ENCODE results near the gene AQP9. TPM values are rescaled to one million over a fixed set of nuclear protein-coding genes. Genes with fewer than 3 reads are reported as not detected.
A peak's percentile ranks its signal among the peaks of the same experiment; 100 is the strongest.
"Not testable (repeated sequence)": the region's sequence is repeated elsewhere in the genome, so short reads cannot be mapped to it uniquely, and the experiment has no call there.

Gene AQP9
- total RNA-seq, result 0.26 TPM in 2 replicates

- H3K4me3 Mint-ChIP-seq, result no peak within 1 kb of the TSS
- H3K36me3 Mint-ChIP-seq (ENCODE audit: low read depth), result no peaks in the 10 kb centered on the region
- intact Hi-C loops (cut with micrococcal nuclease), result no loop called here
- H3K27ac Mint-ChIP-seq, result no peak within 1 kb of the TSS
- peak; percentile 40 for DNase-seq
- H3K27me3 Mint-ChIP-seq, result peaks cover 24% of the 10 kb centered on the region
- no peaks in the 10 kb centered on the region for H3K4me1 Mint-ChIP-seq
- H3K9me3 Mint-ChIP-seq, result no peaks in the 10 kb centered on the region
These were observed at the start of gene AQP9 for GRCh38 chr15:58138106-58138505. TSS of gene AQP9 (plus strand) at chr15:58138381. CDS start at chr15:58138566, 185 bp downstream.

GRCh38 chr15:58095415-58095814 lies 42.8 kb upstream of the AQP9 start:
- no peaks in the 10 kb centered on the region for H3K9me3 Mint-ChIP-seq
- no peaks in the 10 kb centered on the region for H3K4me1 Mint-ChIP-seq
- H3K4me3 Mint-ChIP-seq, result no peak overlapping the region
- peaks cover 33% of the 10 kb centered on the region for H3K27me3 Mint-ChIP-seq
- no peak overlapping the region for H3K27ac Mint-ChIP-seq
- intact Hi-C loops (cut with micrococcal nuclease), result no loop called here
- DNase-seq, result no peak
- no peaks in the 10 kb centered on the region for H3K36me3 Mint-ChIP-seq (ENCODE audit: low read depth)

DNA sequence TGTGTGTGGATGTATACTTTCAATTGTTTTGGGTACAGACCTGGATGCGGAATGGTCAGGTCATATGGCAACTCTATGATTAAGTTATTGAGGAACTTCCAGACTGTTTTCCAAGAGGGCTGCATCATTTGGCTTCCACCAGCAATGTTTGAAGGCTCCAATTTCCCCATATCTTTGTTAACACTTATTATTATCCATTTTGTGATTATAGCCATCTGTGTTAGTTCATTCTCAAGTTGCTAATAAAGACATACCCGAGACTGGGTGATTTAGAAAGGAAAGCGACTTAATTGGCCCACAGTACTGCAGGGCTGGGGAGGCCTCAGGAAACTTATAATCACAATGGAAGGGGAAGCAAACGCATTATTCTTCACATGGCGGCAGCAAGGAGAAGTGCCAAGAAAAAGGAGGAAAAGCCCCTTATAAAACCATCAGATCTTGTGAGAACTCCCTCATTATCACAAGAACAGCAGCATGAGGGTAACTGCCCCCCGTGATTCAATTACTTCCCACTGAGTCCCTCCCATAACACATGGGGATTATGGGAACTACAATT lies 41.6 kb upstream of the AQP9 start:
- Mint-ChIP-seq H3K4me1 (no peaks in the 10 kb centered on the region), H3K36me3 (ENCODE audit: low read depth) (no peaks in the 10 kb centered on the region), H3K27me3 (peaks cover 41% of the 10 kb centered on the region), H3K9me3 (no peaks in the 10 kb centered on the region), H3K4me3 (no peak overlapping the region), H3K27ac (no peak overlapping the region)
- intact Hi-C loops (cut with micrococcal nuclease), result no loop called here
- DNase-seq, result no peak

DNA sequence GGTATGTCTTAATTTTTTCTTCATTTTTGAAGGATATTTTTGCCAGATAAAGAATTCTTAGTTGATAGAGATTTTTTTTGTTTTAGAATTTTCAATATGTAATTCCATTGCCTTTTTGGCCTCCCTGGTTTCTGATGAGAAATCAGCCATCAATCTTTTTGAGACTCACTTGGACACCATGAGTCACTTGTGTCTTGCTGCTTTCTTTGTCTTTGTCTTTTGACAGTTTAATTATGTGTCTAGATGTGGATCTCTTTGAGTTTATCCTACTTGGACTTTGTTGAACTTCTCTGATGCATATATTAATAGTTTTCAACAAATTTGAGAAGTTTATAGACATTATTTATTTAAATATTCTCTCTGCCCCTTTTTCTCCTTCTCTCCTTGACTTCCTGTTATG lies 34.7 kb upstream of the AQP9 start:
- intact Hi-C loops (cut with micrococcal nuclease), result no loop called here
- DNase-seq, result no peak
- H3K27me3 Mint-ChIP-seq, result peaks cover 43% of the 10 kb centered on the region
- no peak overlapping the region for H3K27ac Mint-ChIP-seq
- no peaks in the 10 kb centered on the region for H3K9me3 Mint-ChIP-seq
- no peaks in the 10 kb centered on the region for H3K36me3 Mint-ChIP-seq (ENCODE audit: low read depth)
- H3K4me1 Mint-ChIP-seq, result no peaks in the 10 kb centered on the region
- no peak overlapping the region for H3K4me3 Mint-ChIP-seq

- Mint-ChIP-seq H3K36me3 (ENCODE audit: low read depth) (no peaks in the 10 kb centered on the region), H3K4me1 (no peaks in the 10 kb centered on the region), H3K4me3 (no peak overlapping the region), H3K9me3 (no peaks in the 10 kb centered on the region), H3K27ac (no peak overlapping the region), H3K27me3 (peaks cover 22% of the 10 kb centered on the region)
- intact Hi-C loops (cut with micrococcal nuclease), result no loop called here
- no peak for DNase-seq
These were observed 30.1 kb upstream of the AQP9 start for GRCh38 chr15:58108117-58108516.

DNA sequence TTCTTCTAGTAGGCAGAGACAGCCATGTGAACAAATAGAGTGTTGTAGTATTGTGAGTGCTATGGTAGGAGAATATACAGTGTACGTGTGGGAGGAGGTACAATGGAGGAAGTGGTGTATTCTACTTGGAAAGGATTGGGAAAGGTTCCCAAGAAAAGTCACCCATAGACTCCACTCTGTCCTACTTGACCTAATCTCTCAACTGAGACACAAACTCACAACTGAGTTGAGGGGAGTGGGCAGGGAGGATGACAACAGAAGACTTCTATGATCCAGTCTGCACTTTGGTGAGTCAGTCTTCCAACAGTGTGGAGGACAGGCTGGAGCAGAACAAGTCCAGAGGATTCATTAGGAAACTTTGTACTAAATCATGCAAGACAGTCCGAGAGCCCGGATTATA lies 28.8 kb upstream of the AQP9 start:
- Mint-ChIP-seq H3K4me3 (no peak overlapping the region), H3K4me1 (no peaks in the 10 kb centered on the region), H3K9me3 (no peaks in the 10 kb centered on the region), H3K27ac (no peak overlapping the region), H3K36me3 (ENCODE audit: low read depth) (no peaks in the 10 kb centered on the region), H3K27me3 (peaks cover 23% of the 10 kb centered on the region)
- no peak for DNase-seq
- intact Hi-C loops (cut with micrococcal nuclease), result no loop called here

GRCh38 chr15:58110999-58111717 lies 27.0 kb upstream of the AQP9 start:
- Mint-ChIP-seq H3K9me3 (no peaks in the 10 kb centered on the region), H3K4me1 (no peaks in the 10 kb centered on the region), H3K27me3 (peaks cover 29% of the 10 kb centered on the region), H3K27ac (no peak overlapping the region), H3K36me3 (ENCODE audit: low read depth) (no peaks in the 10 kb centered on the region), H3K4me3 (no peak overlapping the region)
- intact Hi-C loops (cut with micrococcal nuclease), result no loop called here
- no peak for DNase-seq

GRCh38 chr15:58111718-58112104 lies 26.5 kb upstream of the AQP9 start:
- no peak overlapping the region for H3K27ac Mint-ChIP-seq
- intact Hi-C loops (cut with micrococcal nuclease), result no loop called here
- H3K4me3 Mint-ChIP-seq, result no peak overlapping the region
- no peak for DNase-seq
- no peaks in the 10 kb centered on the region for H3K9me3 Mint-ChIP-seq
- H3K27me3 Mint-ChIP-seq, result peaks cover 27% of the 10 kb centered on the region
- no peaks in the 10 kb centered on the region for H3K4me1 Mint-ChIP-seq
- no peaks in the 10 kb centered on the region for H3K36me3 Mint-ChIP-seq (ENCODE audit: low read depth)

DNA sequence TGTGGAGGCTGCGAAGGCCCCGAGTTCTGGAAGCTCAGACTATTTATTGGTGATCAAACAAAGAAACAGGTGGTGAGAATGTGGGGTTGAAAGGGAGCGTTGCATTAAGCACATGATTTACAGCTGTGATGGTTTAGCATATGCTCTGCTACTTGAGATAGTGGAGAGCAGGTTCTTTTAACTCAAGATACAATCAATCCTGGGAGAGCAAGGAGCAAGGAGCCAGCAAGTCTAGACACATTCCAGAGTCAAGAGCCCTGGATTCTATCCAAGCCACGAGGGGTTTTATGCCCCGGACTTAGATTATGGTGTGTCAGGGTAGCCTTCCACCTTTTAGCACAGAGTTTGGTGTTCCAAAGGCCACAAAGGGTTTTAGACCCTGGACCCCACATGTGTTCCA lies 24.8 kb upstream of the AQP9 start:
- H3K4me3 Mint-ChIP-seq; H3K4me1 Mint-ChIP-seq; H3K27ac Mint-ChIP-seq; intact Hi-C loops (cut with micrococcal nuclease); DNase-seq; H3K36me3 Mint-ChIP-seq (ENCODE audit: low read depth); H3K9me3 Mint-ChIP-seq: not testable (repeated sequence)
- H3K27me3 Mint-ChIP-seq, result peaks cover 25% of the 10 kb centered on the region

GRCh38 chr15:58114388-58114787 lies 23.8 kb upstream of the AQP9 start:
- Mint-ChIP-seq H3K27ac (no peak overlapping the region), H3K4me3 (no peak overlapping the region), H3K9me3 (no peaks in the 10 kb centered on the region), H3K36me3 (ENCODE audit: low read depth) (no peaks in the 10 kb centered on the region), H3K27me3 (peaks cover 25% of the 10 kb centered on the region), H3K4me1 (no peaks in the 10 kb centered on the region)
- intact Hi-C loops (cut with micrococcal nuclease), result no loop called here
- no peak for DNase-seq

GRCh38 chr15:58114812-58115211 lies 23.4 kb upstream of the AQP9 start:
- Mint-ChIP-seq H3K27me3 (peaks cover 25% of the 10 kb centered on the region), H3K4me1 (no peaks in the 10 kb centered on the region), H3K9me3 (no peaks in the 10 kb centered on the region), H3K27ac (no peak overlapping the region), H3K36me3 (ENCODE audit: low read depth) (no peaks in the 10 kb centered on the region), H3K4me3 (no peak overlapping the region)
- DNase-seq, result no peak
- intact Hi-C loops (cut with micrococcal nuclease), result no loop called here

DNA sequence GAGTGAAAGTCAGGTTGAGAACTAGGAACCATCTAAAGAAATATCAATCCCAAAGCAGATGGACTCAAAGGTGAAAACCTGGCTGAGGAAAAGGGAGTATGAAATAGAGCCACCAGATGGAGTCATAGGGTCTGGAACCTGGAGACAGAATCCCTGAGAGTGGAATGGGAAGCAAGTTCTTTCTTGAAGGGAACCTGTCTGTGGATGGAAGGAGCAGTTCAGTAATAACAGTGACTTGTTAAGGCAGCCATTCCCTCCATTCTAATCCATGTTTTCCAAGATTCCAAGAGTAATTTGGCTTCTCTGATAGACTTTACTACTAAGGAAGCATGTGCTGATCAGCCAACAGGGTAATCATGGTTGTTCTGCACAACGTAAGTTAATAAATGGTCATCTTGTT lies 22.5 kb upstream of the AQP9 start:
- Mint-ChIP-seq H3K4me1 (no peaks in the 10 kb centered on the region), H3K36me3 (ENCODE audit: low read depth) (no peaks in the 10 kb centered on the region), H3K27me3 (peaks cover 25% of the 10 kb centered on the region), H3K27ac (no peak overlapping the region), H3K4me3 (no peak overlapping the region), H3K9me3 (no peaks in the 10 kb centered on the region)
- intact Hi-C loops (cut with micrococcal nuclease), result no loop called here
- no peak for DNase-seq

- Mint-ChIP-seq H3K9me3 (no peaks in the 10 kb centered on the region), H3K4me3 (no peak overlapping the region), H3K4me1 (no peaks in the 10 kb centered on the region), H3K27me3 (peaks cover 22% of the 10 kb centered on the region), H3K27ac (no peak overlapping the region), H3K36me3 (ENCODE audit: low read depth) (no peaks in the 10 kb centered on the region)
- DNase-seq, result no peak
- intact Hi-C loops (cut with micrococcal nuclease), result no loop called here
These were observed 20.6 kb upstream of the AQP9 start for GRCh38 chr15:58117619-58118018.

DNA sequence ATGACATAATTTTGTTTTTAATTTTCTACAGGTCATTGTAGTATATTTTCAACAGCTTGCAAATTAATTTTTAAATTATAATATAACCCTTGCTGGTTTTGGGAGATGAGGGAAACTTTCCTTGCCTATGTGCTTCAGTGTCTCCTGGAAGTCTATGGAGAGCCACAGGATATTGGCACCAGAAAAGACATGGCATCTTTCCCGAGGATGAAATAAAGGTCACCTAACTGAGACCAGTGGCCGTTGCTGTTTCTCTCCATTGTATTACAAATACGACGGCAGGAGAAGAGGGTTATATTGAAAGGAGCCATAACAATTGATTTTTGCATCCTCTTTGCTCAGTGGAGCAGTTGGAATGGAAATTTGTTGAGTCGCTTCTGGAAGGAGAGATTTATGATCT lies 19.9 kb upstream of the AQP9 start:
- H3K4me1 Mint-ChIP-seq, result no peaks in the 10 kb centered on the region
- no peak overlapping the region for H3K27ac Mint-ChIP-seq

DNA sequence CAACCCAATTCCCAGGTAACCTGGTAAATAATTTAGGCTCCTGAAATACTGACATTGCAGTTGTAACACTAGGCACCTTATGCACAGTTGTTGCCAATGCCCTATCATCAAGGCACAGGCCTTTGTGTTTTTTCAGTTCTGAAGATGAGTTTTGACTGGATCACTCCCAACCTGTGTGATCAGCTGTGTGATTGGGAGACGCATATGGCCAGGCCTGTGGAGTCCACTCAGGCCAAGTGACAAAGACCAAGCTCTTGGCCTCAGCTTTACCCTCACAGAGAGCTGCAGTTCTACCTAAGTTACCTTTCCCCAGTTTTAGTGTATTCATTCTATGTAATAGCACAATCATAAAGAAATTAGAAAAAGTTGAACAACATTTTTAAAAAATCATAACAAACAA lies 19.2 kb upstream of the AQP9 start:
- H3K36me3 Mint-ChIP-seq (ENCODE audit: low read depth), result no peaks in the 10 kb centered on the region
- no peak overlapping the region for H3K4me3 Mint-ChIP-seq
- no peaks in the 10 kb centered on the region for H3K4me1 Mint-ChIP-seq
- H3K27me3 Mint-ChIP-seq, result peaks cover 19% of the 10 kb centered on the region
- H3K27ac Mint-ChIP-seq, result no peak overlapping the region
- intact Hi-C loops (cut with micrococcal nuclease), result no loop called here
- H3K9me3 Mint-ChIP-seq, result peaks cover 1% of the 10 kb centered on the region
- no peak for DNase-seq

More for the DNA sequence above, 19.9 kb upstream of the AQP9 start:
- no peak for DNase-seq
- Mint-ChIP-seq H3K36me3 (ENCODE audit: low read depth) (no peaks in the 10 kb centered on the region), H3K4me3 (no peak overlapping the region), H3K9me3 (no peaks in the 10 kb centered on the region), H3K27me3 (peaks cover 20% of the 10 kb centered on the region)
- intact Hi-C loops (cut with micrococcal nuclease), result no loop called here

All from activated CD4-positive, alpha-beta T cell treated with anti-CD3 and anti-CD28 coated beads, Interleukin-2, amount 10 ng/mL, durations not matched to agents 24 days and 14 days (primary cell).